ENCODE results near the gene CLCNKA.
"Not testable (repeated sequence)": the region's sequence is repeated elsewhere in the genome, so short reads cannot be mapped to it uniquely, and the experiment has no call there.

The CLCNKA gene

GRCh38 chr1:16055613-16056520, 34.0 kb downstream of the CLCNKA start:
- H3K27ac ChIP-seq (ENCODE audit: low read depth, low read length): no peak overlapping the region

GRCh38 chr1:16056521-16056912, 34.7 kb downstream of the CLCNKA start:
- H3K27ac ChIP-seq (ENCODE audit: low read depth, low read length); H3K9me3 ChIP-seq (ENCODE audit: control insufficient read depth, insufficient read depth, low read length); H3K36me3 ChIP-seq (ENCODE audit: control insufficient read depth, insufficient read depth, low read length): not testable (repeated sequence)

More at GRCh38 chr1:16055613-16056520, 34.0 kb downstream of the CLCNKA start:
- H3K4me1 ChIP-seq (ENCODE audit: control insufficient read depth, insufficient read depth, low read length): no peaks in the 10 kb centered on the region
- no peaks in the 10 kb centered on the region for H3K27me3 ChIP-seq (ENCODE audit: control insufficient read depth, insufficient read depth, low read length)
- H3K36me3 ChIP-seq (ENCODE audit: control insufficient read depth, insufficient read depth, low read length): no peaks in the 10 kb centered on the region
- no peak overlapping the region for H3K9ac ChIP-seq (ENCODE audit: low read depth, low read length)
- H3K9me3 ChIP-seq (ENCODE audit: control insufficient read depth, insufficient read depth, low read length): no peaks in the 10 kb centered on the region
- no peak overlapping the region for H3K4me3 ChIP-seq (ENCODE audit: low read depth, low read length)

GRCh38 chr1:16057314-16057915, 35.6 kb downstream of the CLCNKA start:
- H3K27ac ChIP-seq (ENCODE audit: low read depth, low read length); H3K27me3 ChIP-seq (ENCODE audit: control insufficient read depth, insufficient read depth, low read length); H3K4me1 ChIP-seq (ENCODE audit: control insufficient read depth, insufficient read depth, low read length); H3K36me3 ChIP-seq (ENCODE audit: control insufficient read depth, insufficient read depth, low read length); H3K4me3 ChIP-seq (ENCODE audit: low read depth, low read length); H3K9me3 ChIP-seq (ENCODE audit: control insufficient read depth, insufficient read depth, low read length); H3K9ac ChIP-seq (ENCODE audit: low read depth, low read length): not testable (repeated sequence)

More at GRCh38 chr1:16056521-16056912, 34.7 kb downstream of the CLCNKA start:
- H3K27me3 ChIP-seq (ENCODE audit: control insufficient read depth, insufficient read depth, low read length); H3K4me1 ChIP-seq (ENCODE audit: control insufficient read depth, insufficient read depth, low read length); H3K9ac ChIP-seq (ENCODE audit: low read depth, low read length); H3K4me3 ChIP-seq (ENCODE audit: low read depth, low read length): not testable (repeated sequence)

- H3K9ac ChIP-seq (ENCODE audit: low read depth, low read length); H3K27me3 ChIP-seq (ENCODE audit: control insufficient read depth, insufficient read depth, low read length); H3K27ac ChIP-seq (ENCODE audit: low read depth, low read length); H3K9me3 ChIP-seq (ENCODE audit: control insufficient read depth, insufficient read depth, low read length); H3K4me3 ChIP-seq (ENCODE audit: low read depth, low read length); H3K36me3 ChIP-seq (ENCODE audit: control insufficient read depth, insufficient read depth, low read length); H3K4me1 ChIP-seq (ENCODE audit: control insufficient read depth, insufficient read depth, low read length): not testable (repeated sequence)
Measured at GRCh38 chr1:16058394-16059120, 36.7 kb downstream of the CLCNKA start.

- H3K27ac ChIP-seq (ENCODE audit: low read depth, low read length): no peak overlapping the region
- no peak overlapping the region for H3K9ac ChIP-seq (ENCODE audit: low read depth, low read length)
- no peaks in the 10 kb centered on the region for H3K27me3 ChIP-seq (ENCODE audit: control insufficient read depth, insufficient read depth, low read length)
- no peaks in the 10 kb centered on the region for H3K36me3 ChIP-seq (ENCODE audit: control insufficient read depth, insufficient read depth, low read length)
- H3K4me3 ChIP-seq (ENCODE audit: low read depth, low read length): no peak overlapping the region
- H3K4me1 ChIP-seq (ENCODE audit: control insufficient read depth, insufficient read depth, low read length): peaks cover 7% of the 10 kb centered on the region; the same call in 1 of the 2 replicates
- no peaks in the 10 kb centered on the region for H3K9me3 ChIP-seq (ENCODE audit: control insufficient read depth, insufficient read depth, low read length)
Measured at GRCh38 chr1:16061266-16061665, 39.4 kb downstream of the CLCNKA start.

- not testable (repeated sequence) for H3K27me3 ChIP-seq (ENCODE audit: control insufficient read depth, insufficient read depth, low read length); H3K4me1 ChIP-seq (ENCODE audit: control insufficient read depth, insufficient read depth, low read length); H3K4me3 ChIP-seq (ENCODE audit: low read depth, low read length); H3K27ac ChIP-seq (ENCODE audit: low read depth, low read length); H3K36me3 ChIP-seq (ENCODE audit: control insufficient read depth, insufficient read depth, low read length); H3K9ac ChIP-seq (ENCODE audit: low read depth, low read length); H3K9me3 ChIP-seq (ENCODE audit: control insufficient read depth, insufficient read depth, low read length)
Measured at GRCh38 chr1:16061989-16062686, 40.3 kb downstream of the CLCNKA start.

- H3K4me3 ChIP-seq (ENCODE audit: low read depth, low read length); H3K27ac ChIP-seq (ENCODE audit: low read depth, low read length); H3K4me1 ChIP-seq (ENCODE audit: control insufficient read depth, insufficient read depth, low read length); H3K9ac ChIP-seq (ENCODE audit: low read depth, low read length); H3K36me3 ChIP-seq (ENCODE audit: control insufficient read depth, insufficient read depth, low read length); H3K27me3 ChIP-seq (ENCODE audit: control insufficient read depth, insufficient read depth, low read length); H3K9me3 ChIP-seq (ENCODE audit: control insufficient read depth, insufficient read depth, low read length): not testable (repeated sequence)
Measured at GRCh38 chr1:16062687-16063075, 40.8 kb downstream of the CLCNKA start.

- Histone ChIP-seq H3K9ac (ENCODE audit: low read depth, low read length) (no peak overlapping the region), H3K36me3 (ENCODE audit: control insufficient read depth, insufficient read depth, low read length) (no peaks in the 10 kb centered on the region)
Measured at GRCh38 chr1:16063226-16063829, 41.5 kb downstream of the CLCNKA start.

GRCh38 chr1:16063921-16064320, 42.1 kb downstream of the CLCNKA start:
- Histone ChIP-seq H3K4me1 (ENCODE audit: control insufficient read depth, insufficient read depth, low read length) (peaks cover 7% of the 10 kb centered on the region; the same call in 1 of the 2 replicates), H3K4me3 (ENCODE audit: low read depth, low read length) (no peak overlapping the region), H3K27me3 (ENCODE audit: control insufficient read depth, insufficient read depth, low read length) (no peaks in the 10 kb centered on the region), H3K27ac (ENCODE audit: low read depth, low read length) (no peak overlapping the region), H3K9ac (ENCODE audit: low read depth, low read length) (no peak overlapping the region), H3K36me3 (ENCODE audit: control insufficient read depth, insufficient read depth, low read length) (no peaks in the 10 kb centered on the region), H3K9me3 (ENCODE audit: control insufficient read depth, insufficient read depth, low read length) (no peaks in the 10 kb centered on the region)

More at GRCh38 chr1:16063226-16063829, 41.5 kb downstream of the CLCNKA start:
- Histone ChIP-seq H3K4me1 (ENCODE audit: control insufficient read depth, insufficient read depth, low read length) (peaks cover 7% of the 10 kb centered on the region; the same call in 1 of the 2 replicates), H3K27ac (ENCODE audit: low read depth, low read length) (no peak overlapping the region), H3K27me3 (ENCODE audit: control insufficient read depth, insufficient read depth, low read length) (no peaks in the 10 kb centered on the region), H3K4me3 (ENCODE audit: low read depth, low read length) (no peak overlapping the region), H3K9me3 (ENCODE audit: control insufficient read depth, insufficient read depth, low read length) (no peaks in the 10 kb centered on the region)

GRCh38 chr1:16064536-16065268, 42.9 kb downstream of the CLCNKA start:
- H3K36me3 ChIP-seq (ENCODE audit: control insufficient read depth, insufficient read depth, low read length): no peaks in the 10 kb centered on the region
- H3K27ac ChIP-seq (ENCODE audit: low read depth, low read length): no peak overlapping the region
- H3K9me3 ChIP-seq (ENCODE audit: control insufficient read depth, insufficient read depth, low read length): no peaks in the 10 kb centered on the region
- no peak overlapping the region for H3K9ac ChIP-seq (ENCODE audit: low read depth, low read length)
- no peaks in the 10 kb centered on the region for H3K27me3 ChIP-seq (ENCODE audit: control insufficient read depth, insufficient read depth, low read length)
- H3K4me1 ChIP-seq (ENCODE audit: control insufficient read depth, insufficient read depth, low read length): peaks cover 7% of the 10 kb centered on the region; the same call in 1 of the 2 replicates
- H3K4me3 ChIP-seq (ENCODE audit: low read depth, low read length): no peak overlapping the region

All from HUES48 (cell line).